AG20443 (cell line): ENCODE measurements around the gene SEL1L3.
"Not testable (repeated sequence)": the region's sequence is repeated elsewhere in the genome, so short reads cannot be mapped to it uniquely, and the experiment has no call there.

Experiments
- DNase-seq: peaks from one replicate; pipeline ENCODE4 v3.0.0; 2012; ENCODE audit warnings: low spot score, mixed read lengths

Gene SEL1L3

DNA sequence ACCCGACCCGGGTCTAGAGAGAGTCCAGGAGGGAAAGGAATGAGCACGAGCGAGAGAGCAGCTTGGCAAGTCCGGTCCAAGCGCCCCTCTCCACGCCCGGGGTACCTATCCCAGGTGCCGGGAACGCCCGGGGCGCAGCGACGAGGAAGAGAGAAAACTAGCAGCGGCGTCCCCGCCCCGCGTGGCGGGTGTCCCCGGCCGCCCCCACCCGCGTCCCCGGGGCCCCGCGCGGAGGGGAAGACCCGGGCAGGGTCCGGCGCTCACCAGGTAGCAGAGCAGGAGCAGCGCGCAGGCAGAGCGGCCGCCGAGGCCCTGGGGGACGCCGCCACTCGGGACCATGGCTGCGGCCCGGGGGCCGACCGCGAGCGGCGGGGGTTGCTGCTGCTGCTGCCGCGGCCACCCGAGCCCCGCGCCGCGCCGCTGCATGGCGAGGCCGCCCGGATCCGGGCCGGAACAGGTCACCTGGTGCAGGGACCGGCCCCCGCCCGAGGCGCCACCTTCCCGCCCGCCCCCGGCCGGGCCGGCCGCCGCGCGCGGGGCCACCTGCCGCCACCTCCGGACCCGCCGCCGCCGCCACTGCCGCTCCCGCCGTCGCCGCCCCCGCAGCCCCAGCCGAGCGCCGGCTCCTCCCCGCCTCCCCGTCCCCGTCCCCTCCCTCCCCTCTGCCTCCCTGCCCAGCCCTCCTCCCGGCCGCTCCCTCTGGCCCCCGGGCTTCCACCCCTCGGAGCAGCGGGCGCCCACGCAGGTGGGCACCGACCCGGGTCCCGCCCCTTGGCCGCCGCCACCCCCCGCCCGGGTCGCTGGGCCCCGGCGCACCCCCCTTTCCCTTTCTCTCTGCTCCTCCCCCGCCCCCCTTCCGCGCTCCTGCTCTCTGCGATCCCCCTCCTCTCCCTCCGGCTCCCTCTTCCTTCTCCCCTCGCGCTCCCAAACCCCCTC lies at the start of gene SEL1L3:
Gene SEL1L3, minus strand, starts transcription at position 578 of the 936 bp plus-strand sequence. Its CDS starts 152 bp downstream, at position 426.
- peak; percentile 72 for DNase-seq

DNA sequence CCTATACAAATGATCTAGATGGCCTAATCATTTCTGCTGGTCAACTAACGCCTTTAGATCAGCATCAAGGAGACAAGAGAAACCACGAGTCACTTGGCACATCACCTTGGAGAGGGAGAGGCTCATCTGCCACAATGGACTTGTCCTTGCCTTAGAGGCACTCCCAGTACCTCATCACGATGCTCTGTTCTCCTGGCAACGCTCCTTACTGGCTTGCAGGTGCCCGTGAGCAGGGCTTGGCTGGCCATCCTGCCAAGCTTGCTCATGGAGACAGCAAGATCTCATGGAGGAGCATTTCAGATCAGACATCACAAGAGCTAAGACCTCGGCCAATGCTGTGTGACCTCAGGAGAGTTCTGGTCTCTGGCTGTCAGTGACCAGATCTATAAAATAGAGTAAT lies 48.6 kb upstream of the SEL1L3 start:
- DNase-seq, result no peak

DNA sequence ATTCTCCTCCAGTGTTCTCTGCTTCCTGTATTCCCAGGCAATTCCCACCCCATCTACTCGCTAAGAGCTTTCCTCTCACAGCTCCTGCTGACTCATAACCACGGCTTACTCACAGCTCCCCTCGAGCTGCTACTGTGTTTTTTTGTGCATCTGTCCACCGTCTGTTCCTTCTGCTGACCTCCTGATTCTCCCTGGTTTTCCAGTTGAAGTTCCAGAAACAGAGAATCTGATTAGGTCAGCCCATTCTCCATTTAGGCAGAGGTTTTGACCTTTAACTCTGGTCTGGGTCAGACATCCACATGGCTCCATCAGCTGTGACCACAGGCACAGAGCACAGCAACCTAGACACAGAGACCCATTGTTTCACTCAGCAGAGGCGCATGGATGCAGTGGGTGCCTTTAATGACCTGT lies 45.7 kb upstream of the SEL1L3 start:
- DNase-seq, result peak; percentile 95

DNA sequence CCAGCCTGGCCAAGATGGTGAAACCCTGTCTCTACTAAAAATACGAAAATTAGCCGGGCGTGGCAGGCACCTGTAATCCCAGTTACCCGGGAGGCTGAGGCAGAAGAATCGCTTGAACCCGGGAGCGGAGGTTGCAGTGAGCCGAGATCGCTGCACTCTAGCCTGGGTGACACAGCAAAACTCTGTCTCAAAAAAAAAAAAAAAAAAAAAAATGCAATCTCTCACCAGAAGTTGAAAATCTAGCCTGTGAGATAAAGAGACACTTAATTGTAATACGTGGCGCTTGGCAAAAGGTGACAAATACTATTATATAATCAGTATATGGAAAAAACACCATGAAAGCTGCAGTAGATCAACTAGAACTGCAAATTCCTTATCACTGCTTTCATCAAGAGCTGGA lies 43.3 kb upstream of the SEL1L3 start:
- not testable (repeated sequence) for DNase-seq

DNA sequence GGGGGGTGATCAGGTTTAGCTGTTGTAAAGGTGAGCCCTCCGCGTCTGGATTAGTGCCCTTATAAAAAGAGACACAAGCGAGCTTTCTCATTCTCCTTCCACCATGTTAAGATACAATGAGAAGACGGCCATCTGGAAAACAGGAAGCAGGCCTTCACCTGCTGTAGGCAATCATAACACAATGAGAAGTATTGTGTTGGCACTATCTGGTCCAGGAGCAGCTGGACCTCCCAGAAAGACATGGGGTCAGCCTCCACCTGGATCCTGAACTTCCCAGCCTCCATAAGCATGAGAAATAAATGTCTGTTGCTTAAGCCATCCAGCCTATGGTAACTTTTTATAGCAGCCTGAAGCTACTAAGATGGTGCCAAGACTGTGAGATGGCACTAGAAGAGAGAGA lies 42.6 kb upstream of the SEL1L3 start:
- DNase-seq, result no peak

DNA sequence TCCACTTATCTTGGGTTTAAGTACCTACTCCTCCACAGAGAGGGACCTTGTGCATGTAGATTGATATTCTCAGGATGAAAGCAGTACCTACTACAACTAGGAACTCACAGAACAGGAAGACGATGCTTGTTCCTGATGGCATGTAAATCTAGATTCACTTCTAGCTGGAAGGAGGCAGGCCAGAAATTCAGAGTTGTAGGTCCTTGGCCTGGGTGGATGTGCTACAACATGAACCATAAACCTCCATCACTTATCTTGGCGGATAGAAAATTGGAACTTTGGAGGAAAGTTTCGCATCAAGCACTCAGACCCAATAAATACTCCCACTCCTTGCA lies 41.9 kb upstream of the SEL1L3 start:
- no peak for DNase-seq

DNA sequence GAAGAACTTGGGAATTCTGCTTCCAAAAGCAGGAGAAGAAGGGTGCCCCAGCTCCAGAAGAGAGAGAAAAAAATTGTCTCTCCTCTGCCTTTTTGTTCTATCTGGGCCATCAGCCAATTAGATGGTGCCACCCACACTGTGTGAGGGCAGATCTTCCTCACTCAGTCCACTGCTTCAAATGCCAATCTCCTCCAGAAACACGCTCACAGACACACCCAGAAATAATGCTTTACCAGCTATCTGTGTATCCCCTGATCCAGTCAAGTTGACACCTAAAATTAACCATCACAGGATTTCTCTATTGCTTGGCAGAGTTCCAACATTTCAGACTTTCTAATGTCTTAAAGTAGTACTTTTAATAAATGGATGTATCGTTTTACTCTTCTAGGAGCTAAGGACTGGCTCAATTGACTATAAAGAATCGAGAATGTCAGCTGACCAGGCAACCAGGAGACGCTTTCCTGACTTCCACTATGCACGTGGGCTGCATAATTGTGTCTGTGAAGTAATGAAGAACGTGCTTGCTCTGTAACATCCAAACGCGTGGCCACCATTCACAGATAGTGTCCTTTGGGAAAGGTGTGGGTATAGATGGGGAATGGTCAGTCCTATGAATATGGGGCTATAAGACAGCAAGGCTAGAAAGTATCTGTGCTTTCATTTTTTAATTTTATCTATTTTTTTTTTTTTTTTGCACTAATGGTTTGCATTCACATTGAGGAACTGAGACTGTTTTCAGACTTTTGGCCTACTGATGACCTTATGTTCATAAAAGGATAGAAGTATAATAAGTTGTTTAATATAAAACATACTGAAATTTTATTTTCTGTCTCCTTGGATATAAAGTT lies 41.3 kb upstream of the SEL1L3 start:
- no peak for DNase-seq

DNA sequence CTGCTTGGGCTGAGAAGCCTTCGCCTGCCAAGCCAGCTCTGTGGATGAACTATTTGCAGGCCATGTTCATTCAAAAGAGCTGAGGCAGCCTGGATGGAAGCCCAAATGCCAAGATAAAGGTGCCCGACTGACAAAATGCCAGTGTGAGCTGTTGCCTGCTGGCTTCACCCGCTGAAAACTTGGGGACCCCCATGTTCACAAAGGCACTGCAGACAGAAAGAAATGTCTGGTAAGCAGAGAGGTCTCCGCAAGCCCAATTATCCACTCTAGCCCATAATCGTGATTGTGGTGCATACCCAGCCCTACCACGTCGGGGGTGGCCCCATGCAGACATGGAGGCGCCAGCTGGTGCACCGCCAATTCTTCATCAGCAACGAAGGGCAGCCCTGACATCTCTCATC lies 38.2 kb upstream of the SEL1L3 start:
- no peak for DNase-seq

DNA sequence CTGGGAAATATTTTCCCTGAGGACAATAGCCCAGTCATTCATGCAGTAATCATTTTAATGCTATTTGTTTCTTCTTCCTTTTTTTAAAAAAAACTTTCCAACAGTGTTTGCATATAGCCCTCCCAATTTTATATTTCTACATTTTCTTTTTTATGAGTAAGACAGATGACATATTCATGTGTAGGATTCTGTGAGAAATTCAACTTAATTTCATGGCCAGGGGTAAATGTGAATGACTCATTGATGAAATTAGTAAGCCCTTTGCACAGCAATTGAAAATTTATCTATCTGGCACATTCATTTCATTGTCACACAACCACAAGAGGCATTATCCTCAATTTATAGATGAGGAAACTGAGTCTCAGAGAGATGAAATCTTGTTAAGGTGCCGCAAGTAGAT lies 37.5 kb upstream of the SEL1L3 start:
- no peak for DNase-seq

DNA sequence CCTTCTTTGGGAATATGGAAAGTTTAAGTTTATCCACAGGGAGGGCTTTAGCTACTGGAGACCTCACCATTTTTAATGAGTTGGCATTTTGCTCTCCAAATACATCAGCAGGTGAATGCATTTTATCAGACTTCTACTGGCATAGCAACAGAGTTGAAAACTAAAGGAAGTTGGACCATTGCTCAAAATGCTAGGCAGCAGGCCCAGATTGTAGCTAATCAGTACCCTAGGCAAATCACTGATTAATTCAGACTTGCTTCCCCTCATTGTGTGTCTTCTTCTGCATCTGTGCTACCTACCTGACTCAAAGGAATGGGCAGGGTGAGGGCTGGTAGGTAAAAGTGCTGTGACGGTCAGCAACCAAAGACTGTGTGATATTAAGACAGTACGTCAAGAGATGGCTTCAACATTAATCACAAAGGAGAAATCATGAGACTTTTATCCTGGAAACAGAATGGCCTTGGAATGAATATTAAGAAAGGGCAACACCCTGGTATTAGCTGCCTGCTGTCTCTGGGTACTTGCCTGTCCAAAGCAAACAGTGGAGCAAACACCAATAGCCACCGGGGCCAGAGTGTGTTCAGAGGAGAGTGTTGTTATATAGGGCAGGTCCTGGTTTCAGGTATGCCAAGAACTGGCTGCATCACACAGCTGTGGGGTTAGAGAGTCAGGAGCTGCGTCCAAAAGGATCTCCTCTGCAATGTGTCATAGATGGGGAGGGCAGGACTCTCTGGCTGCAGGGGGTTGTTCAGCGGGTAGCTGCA lies 34.2 kb upstream of the SEL1L3 start:
- DNase-seq, result no peak

DNA sequence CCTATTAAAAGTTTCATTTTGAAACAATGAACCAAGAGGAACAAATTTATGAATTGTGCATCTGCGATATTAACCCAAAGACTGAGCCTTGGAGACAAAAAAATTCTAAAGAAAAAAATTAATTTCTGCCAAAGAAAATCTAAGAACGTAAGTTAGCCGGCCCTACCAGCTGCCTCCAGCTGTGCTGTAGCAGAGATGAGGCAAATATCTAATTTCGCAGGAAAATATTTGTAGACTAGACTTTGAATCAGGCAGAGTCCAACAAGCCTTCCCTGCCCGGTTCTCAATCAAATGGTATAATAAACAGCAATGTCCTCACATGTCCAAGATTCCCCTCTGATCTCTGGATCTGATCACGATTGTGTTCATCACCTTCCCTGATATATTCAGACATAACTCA lies 30.0 kb upstream of the SEL1L3 start:
- DNase-seq, result no peak

DNA sequence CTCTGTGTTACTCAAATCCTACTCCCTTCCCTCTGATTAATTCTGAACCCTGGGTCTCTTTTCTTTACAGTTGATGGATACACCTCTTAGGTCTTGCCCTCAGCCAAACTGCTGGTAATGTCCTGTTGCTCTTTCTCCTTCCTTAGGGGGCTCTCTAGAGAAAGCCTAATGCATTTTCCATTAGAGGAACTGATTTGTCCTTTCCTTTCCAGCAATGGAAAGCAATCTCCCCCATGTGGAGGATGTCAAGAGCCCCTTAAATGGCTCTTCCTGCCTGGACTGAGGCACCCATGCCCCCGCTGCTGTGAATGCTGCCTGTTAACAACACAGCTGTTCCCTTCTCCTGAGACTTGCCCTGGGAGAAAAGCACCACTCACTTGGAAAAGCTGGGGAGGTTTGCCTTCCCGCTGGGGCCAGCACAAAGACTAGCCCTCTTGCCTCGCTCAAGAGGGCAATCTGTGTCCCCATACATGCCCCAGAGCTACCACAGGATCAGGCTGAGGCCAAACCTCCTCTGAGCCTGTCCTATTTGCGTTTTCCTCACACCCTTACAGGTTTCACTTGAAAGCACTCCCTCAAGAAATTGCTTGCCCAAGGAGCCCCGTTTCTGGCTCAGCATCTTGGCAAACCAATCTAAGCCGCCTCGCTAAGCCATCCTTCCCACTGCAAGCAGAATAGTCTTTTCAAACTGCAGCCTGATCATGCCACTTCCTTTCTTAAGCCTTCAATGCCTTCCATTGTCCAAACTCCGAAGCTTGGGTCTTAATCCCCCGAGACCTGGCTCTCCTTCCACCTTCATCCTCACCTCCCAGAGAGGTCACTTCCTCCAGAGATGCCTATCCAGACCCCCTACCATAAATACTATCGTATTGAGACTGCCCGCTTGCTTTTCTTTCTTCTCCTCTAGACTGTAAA lies 28.0 kb upstream of the SEL1L3 start:
- DNase-seq, result no peak

DNA sequence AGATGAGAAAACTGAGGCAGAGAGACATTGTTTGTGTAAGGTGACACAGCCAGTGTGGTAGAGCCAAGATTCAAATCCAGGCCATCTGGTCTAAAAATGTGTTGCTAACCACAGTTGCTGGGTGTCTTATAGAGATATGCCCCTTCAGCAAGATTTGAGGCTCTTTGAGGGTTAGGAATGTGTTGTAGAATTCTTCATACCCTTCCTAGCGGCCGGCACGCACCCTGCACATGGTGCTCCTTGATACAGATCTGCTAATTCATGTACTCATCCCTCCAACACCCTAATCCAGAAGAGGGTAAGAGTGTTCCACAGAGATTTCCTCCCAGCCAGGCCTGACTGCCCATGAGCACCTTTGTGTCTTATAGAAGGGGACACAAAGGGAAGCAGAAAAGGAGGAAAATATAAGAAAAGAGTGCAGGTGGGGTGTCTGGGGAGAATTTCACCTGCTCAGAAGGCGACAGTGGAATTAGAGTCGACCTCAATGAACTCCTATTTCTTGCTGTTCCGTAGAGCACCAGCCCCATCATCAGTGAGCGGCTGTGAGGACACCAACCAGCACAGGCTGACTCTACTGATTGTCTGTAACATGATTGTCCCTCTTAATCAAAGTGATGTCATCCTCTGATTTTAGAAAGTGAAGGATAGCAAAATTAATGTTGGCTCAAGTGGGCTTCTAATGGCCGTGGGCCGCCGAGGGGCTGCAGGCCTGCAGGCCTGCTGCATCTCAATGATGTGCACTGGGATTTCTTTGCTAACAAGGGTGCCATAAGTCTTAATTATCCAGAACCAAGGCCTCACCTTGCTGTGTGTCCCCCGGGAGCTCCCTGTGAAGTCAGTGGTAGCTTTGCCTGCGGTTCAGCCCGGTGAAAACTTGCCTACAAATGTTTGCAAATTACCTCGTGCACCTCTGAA lies 27.1 kb upstream of the SEL1L3 start:
- no peak for DNase-seq

DNA sequence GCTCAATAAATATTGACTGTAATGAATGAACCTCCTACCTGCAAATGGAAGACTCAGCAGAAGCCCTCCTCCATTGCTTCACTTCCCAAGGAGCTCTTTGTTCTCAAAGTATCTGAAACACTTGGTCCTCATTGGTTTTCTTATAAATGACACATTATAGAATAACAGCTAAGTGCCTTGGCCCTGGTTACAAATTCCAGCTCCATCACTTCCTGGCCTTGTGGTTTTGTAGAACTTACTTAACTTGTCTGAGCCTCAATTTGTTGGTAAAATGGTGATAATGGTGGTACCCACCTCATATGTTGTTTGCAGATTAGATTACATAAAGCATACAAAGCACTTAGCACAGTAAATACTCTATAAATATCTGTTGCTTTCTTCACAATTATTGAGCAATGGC lies 26.0 kb upstream of the SEL1L3 start:
- DNase-seq, result no peak

DNA sequence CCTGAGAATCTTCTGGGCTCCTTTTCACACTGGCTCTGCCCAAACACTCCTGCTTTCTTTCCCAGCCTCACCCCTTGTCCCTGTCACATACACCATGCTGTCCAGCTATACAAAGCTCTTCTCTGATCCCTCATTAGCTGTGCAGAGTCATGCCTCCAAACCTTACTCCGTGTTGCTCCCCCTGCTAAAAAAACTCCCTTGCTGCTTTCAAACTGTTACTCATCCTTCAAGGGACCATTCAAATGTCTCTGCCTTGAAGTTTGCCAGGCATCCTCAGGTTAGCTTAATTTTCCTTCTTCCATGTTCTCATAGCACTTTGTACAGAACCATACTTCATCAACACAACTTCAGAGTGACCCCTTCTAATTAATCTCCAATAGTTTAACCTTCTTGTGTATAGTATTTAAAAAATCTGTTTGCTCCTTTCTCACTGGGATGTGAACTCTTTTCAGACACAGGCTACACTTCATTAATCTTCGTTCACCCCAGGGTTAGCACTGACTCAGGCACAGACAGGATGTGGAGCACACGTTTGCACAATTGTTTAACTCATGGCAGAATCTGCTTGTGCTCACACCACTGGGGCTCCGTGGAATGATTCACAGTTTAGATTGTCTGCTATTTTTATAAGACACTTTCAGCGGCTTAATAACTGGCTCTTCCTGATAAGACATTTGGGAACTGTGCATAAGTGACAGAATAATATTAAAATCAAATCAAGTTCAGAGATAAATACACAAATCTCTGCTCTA lies 21.4 kb upstream of the SEL1L3 start:
- DNase-seq, result peak; percentile 41

DNA sequence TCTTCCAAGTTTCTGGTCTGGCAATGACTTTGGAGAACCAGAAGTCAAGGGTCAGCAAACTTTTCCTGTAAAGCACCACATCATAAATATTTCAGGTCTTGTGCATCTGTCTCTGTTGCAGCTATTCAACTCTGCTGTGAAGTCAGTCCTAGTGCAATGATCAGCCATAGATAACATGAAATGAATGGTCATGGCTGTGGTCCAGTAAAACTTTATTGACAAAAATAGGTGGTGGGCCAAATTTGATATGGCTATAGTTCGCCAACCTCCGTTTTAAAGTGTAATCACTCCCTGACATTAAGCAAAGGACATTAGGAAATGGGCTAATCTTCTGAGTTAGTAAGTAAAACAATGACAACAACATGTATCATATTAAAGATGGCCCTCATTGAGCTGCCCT lies 20.8 kb upstream of the SEL1L3 start:
- no peak for DNase-seq

DNA sequence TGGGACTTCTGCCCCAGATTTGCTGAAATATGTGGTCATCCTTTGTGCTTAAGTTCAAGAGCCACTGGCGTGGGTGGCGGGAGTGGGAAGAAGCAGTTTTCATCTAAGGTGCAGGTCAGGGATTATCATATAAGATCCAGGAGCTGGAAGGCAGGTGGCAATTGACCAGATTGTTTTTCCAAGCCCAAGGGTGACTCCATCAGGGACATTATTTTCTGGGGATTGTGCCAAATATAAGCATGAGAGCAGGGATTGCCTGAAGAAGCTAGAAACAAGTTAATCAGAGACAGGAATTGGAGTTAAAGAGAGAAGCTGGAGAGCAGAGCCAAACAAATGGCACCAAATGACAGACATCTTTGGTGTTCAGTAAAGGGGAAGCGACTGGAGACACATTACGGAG lies 19.4 kb upstream of the SEL1L3 start:
- no peak for DNase-seq

DNA sequence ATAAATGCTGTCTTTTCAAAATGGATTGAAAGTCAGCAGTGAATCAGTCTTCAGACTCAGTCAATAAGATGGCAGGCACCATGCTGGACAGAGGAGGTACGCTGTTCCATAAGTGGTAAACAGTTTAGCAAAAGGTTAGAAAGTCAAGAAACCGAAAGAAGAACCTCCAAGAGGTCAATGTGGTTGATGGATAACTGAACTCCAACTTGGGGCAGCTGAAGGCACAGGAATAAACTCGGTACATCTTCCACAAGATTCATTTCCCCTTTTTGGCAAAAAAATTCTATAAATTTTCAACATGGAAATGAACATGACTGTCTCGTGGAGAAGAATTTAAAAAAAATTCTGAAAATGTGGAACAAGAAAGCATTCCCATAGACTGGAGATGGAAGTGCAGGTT lies 18.4 kb upstream of the SEL1L3 start:
- DNase-seq, result no peak

DNA sequence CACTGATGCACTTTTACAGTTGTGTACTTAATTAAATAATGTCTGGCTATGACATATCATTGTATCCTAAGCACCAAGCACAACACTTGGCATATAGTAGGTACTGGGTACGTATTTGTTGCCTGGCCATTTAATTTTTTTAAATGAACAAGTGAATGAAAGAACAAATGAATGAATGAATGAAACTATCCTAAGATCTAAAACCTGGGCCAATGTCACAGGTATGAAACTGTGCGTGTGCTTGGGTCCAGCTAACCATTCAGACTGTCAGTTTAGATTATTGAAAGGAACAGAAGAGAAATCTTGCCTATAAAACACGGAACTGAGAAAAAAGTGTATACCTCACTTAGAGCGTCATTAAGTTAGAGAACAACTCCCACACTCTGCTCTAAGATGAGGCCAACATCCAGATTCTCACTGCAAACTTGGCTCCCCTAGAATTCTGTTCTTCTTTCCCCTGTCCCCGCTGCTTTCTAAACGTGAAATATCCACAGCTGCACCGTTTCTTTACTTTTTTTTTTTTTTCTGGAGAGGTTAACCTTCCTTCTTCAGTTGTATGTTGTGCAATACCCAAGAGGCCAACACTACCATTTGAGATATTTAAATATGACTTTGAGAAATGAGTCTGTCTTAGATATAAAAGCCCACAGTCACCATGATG lies 17.3 kb upstream of the SEL1L3 start:
- DNase-seq, result no peak
